Fibroblast of the aortic adventitia (primary cell): ENCODE measurements around the gene MATN4. TPM values are rescaled to one million over a fixed set of nuclear protein-coding genes. Genes with fewer than 3 reads are reported as not detected.
"Not testable (repeated sequence)": the region's sequence is repeated elsewhere in the genome, so short reads cannot be mapped to it uniquely, and the experiment has no call there.

Source experiments
- DNase-seq: peaks from one replicate; pipeline ENCODE4 v3.0.0-alpha.2; 2010; ENCODE audit warnings: low read depth
- H3K4me3 ChIP-seq: 2 replicates; pipeline ENCODE4 v1.5.1; 2011; ENCODE audit warnings: low read depth, mild to moderate bottlenecking, control low read depth, low read length, moderate library complexity
- total RNA-seq: library from RNA; depleted of rRNA; stranded (reverse); fragments of >200 nt; gene quantifications from 2 replicates; pipeline ENCODE4 v1.2.3, GENCODE V29; 2012; ENCODE audit warnings: low replicate concordance
- TF ChIP-seq, protein P1 (sequence below): IDR thresholded peaks from 2 replicates; pipeline ENCODE4 v1.5.1; 2011; ENCODE audit warnings: mild to moderate bottlenecking, low read length, control low read depth, inconsistent platforms; ENCODE audit not compliant: insufficient read depth

The MATN4 gene, protein sequence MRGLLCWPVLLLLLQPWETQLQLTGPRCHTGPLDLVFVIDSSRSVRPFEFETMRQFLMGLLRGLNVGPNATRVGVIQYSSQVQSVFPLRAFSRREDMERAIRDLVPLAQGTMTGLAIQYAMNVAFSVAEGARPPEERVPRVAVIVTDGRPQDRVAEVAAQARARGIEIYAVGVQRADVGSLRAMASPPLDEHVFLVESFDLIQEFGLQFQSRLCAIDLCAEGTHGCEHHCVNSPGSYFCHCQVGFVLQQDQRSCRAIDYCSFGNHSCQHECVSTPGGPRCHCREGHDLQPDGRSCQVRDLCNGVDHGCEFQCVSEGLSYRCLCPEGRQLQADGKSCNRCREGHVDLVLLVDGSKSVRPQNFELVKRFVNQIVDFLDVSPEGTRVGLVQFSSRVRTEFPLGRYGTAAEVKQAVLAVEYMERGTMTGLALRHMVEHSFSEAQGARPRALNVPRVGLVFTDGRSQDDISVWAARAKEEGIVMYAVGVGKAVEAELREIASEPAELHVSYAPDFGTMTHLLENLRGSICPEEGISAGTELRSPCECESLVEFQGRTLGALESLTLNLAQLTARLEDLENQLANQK
- not detected in 2 replicates for total RNA-seq

DNA sequence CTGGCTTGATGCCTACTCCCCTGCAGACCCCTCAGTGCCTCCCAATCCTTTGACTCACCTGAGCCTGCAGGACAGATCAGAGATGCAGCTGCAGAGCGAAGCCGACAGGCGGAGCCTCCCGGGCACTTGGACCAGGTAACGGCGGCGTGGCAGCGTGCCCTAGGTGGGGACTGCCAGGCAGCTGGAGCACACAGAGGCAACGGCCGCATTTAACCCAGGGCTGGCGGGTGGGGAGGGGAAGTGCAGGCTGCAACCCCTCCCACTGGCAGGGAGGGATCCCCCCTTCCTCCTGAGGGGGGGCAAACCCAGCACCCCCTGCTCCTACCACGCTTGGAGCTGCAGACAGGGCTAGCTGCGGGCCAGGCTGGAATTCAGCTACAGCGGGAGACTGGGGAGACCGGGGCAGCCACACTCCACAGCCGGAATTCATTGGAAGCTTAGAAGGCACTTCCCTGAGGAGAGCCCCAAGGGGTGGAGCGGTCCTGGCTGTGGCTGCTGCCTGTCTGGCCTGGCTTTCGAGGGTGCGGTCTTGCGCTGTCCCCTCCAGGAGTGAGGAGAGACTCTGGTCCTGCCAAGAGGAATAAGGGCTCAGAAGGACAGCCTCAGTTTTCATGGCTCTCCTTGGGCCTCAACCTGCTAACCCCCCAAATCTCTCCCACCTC is at the start of gene MATN4:
Gene MATN4, minus strand, starts transcription at position 183 of the 662 bp plus-strand sequence. CDS start 2,717 bp downstream, outside the sequence.
- DNase-seq, result no peak
- H3K4me3 ChIP-seq, result no peak within 1 kb of the TSS
- TF ChIP-seq, protein P1, sequence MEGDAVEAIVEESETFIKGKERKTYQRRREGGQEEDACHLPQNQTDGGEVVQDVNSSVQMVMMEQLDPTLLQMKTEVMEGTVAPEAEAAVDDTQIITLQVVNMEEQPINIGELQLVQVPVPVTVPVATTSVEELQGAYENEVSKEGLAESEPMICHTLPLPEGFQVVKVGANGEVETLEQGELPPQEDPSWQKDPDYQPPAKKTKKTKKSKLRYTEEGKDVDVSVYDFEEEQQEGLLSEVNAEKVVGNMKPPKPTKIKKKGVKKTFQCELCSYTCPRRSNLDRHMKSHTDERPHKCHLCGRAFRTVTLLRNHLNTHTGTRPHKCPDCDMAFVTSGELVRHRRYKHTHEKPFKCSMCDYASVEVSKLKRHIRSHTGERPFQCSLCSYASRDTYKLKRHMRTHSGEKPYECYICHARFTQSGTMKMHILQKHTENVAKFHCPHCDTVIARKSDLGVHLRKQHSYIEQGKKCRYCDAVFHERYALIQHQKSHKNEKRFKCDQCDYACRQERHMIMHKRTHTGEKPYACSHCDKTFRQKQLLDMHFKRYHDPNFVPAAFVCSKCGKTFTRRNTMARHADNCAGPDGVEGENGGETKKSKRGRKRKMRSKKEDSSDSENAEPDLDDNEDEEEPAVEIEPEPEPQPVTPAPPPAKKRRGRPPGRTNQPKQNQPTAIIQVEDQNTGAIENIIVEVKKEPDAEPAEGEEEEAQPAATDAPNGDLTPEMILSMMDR, result no peak

DNA sequence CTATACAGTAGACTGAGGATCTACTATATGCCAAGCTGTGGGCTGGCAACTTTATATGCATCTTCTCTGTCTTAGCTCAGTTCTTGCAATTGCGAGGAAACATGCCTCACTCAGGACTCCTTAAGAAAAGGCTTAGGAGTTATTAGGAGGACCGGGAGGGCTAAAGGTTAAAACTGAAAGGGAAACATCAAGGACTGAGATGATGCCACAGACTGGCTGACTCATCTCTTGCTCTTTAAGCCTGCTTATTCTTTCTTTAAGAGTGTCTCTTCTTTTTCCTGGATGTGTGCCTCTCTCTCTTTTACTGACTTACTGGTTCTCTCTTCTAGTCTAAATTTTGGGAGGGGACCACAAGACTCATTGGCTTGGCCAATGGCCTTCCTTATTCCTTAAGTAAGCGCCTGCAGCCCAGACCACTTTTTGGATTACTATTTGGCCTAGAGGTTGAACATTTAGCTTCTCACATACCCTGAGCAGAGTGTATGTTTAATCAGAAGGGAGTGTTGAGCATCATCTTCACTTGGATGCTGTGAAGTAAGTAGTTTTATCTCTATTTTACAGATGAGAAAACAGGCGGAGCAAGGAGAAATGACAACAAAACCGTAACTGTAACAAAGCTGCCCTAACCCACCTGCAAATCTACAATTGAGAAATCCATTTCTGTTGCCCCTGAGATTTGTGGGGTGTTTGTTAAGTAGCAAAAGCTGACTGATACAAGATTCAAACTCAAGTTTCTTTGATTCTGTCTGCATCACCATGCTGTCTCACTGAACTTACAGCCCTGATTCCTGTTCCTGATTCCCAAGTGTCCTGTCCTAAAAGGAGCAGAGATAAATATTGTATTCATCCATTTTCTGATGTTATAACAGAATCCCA is 47.3 kb upstream of the MATN4 start:
- DNase-seq, result peak; percentile 66
- TF ChIP-seq, protein P1, result no peak
- H3K4me3 ChIP-seq, result no peak overlapping the region

DNA sequence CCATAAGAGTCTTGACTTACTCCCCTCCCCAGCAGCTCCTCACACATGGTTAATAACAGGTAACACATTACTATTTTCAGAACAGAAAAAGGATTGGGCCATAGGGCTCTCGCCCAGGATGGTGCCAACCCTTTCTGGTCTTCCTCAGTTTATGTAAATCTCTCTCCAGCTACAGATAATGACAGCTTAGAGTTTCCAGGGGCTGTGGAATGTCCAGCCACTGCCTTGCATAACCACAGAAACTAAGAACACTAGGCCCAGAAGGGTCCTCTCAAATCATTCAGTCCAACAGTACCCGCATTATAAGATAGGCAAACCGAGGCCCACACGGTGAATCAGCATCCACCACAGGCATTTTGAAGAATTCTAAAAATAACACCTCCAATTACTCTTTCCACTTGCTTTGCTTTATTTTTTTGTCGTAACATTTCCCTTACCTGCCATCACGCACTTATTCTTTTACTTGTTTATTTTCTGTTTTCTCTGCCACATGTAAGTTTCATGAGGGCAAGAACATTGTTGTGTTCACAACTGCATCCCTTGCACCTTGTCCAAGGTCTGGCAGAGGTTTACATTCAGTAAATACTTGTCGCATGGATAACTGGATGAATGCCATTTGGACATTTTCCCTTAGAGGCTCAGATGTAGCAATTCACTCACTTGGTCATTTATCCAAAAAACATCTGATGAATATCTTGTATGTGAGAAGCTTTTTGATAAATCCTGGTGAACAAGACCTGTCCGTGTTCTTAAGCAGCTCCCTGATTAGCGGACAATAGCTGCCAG is 46.5 kb upstream of the MATN4 start:
- DNase-seq, result peak; percentile 53
- H3K4me3 ChIP-seq, result no peak overlapping the region
- TF ChIP-seq, protein P1, result no peak

DNA sequence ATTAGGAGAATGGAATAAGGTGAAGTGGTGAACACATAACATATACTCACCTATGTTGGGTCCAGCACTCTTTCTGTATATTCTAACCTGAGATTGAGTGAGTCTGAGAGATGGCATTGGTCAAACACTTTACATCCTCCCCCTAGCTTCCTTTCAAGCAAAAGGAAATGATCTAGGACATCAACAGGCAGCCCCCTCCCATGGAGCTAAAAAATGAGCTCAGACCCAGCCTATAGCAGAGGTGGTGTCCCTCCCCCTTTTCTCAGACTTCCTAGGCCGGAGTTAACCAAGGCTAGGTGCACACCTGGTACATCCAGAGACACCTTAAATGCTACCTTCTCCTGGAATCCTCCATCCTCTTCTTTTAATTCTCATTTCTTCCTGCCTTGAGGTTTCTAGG is 45.6 kb upstream of the MATN4 start:
- H3K4me3 ChIP-seq, result no peak overlapping the region
- no peak for DNase-seq
- TF ChIP-seq, protein P1, result no peak

DNA sequence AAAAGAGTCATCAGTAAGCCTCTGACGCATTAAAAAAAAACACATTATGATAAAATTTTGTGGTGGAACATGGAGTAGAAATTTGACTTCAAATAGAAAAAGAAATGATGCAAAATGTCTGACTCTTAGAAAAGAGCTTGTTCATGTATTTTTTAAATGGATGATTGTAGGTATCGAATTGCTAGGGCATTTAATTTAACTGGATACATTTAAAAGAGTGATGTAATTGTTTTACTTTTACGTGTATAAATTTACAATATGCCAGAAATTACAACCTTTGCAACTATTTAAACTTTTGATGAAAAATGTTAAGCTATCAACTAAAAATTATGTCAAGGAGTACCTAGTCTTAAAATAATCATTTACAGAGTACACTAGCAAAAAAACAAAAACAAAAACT is 44.6 kb upstream of the MATN4 start:
- no peak for DNase-seq
- TF ChIP-seq, protein P1, result no peak

DNA sequence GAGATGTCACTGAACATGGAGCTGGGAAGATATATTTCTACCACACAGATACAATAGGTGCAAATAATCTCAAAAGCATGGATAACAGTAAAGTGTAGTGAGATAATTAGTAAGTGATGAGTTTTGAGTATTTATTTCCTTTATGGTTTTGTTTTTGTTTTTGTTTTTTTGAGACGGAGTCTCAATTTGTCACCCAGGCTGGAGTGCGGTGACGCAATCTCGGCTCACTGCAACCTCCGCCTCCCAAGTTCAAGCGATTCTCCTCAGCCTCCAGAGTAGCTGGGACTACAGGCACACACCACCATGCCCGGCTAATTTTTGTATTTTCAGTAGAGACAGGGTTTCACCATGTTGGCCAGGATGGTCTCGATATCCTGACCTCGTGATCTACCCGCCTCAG is 42.7 kb upstream of the MATN4 start:
- H3K4me3 ChIP-seq, DNase-seq: not testable (repeated sequence)

More for the DNA sequence above, 44.6 kb upstream of the MATN4 start:
- no peak overlapping the region for H3K4me3 ChIP-seq
